Mesenchymal stem cell (in vitro differentiated cells and primary cell): ENCODE measurements around the gene PTPRN2.

ENCODE experiments used
- DNase-seq: peaks from one replicate; pipeline ENCODE4 v3.0.0-alpha.2; 2013
- H2AFZ ChIP-seq: one replicate; pipeline ENCODE4 v1.6.1; 2013; ENCODE audit warnings: low read depth, mild to moderate bottlenecking, control low read depth, inconsistent platforms, low read length, moderate library complexity
- H2AK5ac ChIP-seq: 2 replicates; pipeline ENCODE4 v1.6.1; 2013; ENCODE audit warnings: low read length, moderate library complexity, mild to moderate bottlenecking, inconsistent platforms; ENCODE audit not compliant: severe bottlenecking
- H2BK120ac ChIP-seq: one replicate; pipeline ENCODE4 v1.6.1; 2013; ENCODE audit warnings: low read depth, mild to moderate bottlenecking, inconsistent platforms, low read length, moderate library complexity
- H2BK12ac ChIP-seq, 2 experiments: one replicate each; pipeline ENCODE4 v1.6.1; 2013; ENCODE audit warnings: inconsistent platforms in 2 of 2, low read length in 2 of 2, mild to moderate bottlenecking in 2 of 2, moderate library complexity in 2 of 2, control low read depth in 1 of 2
- H2BK15ac ChIP-seq: one replicate; pipeline ENCODE4 v1.6.1; 2013; ENCODE audit warnings: mild to moderate bottlenecking, low read depth, inconsistent platforms; ENCODE audit not compliant: poor library complexity, severe bottlenecking
- H2BK5ac ChIP-seq: 2 replicates; pipeline ENCODE4 v1.6.1; 2013; ENCODE audit warnings: low read depth, mild to moderate bottlenecking, low read length, control low read depth, inconsistent platforms; ENCODE audit not compliant: poor library complexity, severe bottlenecking
- H3K14ac ChIP-seq, 2 experiments: one replicate each; pipeline ENCODE4 v1.6.1; 2013; ENCODE audit warnings: inconsistent platforms in 2 of 2, low read length in 2 of 2, control low read depth in 1 of 2, mild to moderate bottlenecking in 1 of 2, moderate library complexity in 1 of 2
- H3K18ac ChIP-seq, 2 experiments: one replicate each; pipeline ENCODE4 v1.6.1; 2013; ENCODE audit warnings: inconsistent platforms in 2 of 2, low read length in 2 of 2, control low read depth in 1 of 2, low read depth in 1 of 2, mild to moderate bottlenecking in 1 of 2
- H3K23ac ChIP-seq, 2 experiments: one replicate each; pipeline ENCODE4 v1.6.1; 2013; ENCODE audit warnings: inconsistent platforms in 2 of 2, low read length in 2 of 2, mild to moderate bottlenecking in 2 of 2, moderate library complexity in 2 of 2, control low read depth in 1 of 2
- H3K27ac ChIP-seq: 2 replicates; pipeline ENCODE4 v1.5.1; 2013; ENCODE audit warnings: mild to moderate bottlenecking, moderate library complexity, low read length, control low read depth, inconsistent platforms; ENCODE audit not compliant: poor library complexity, severe bottlenecking
- H3K27me3 ChIP-seq, 2 experiments: 2 replicates each; pipeline versions ENCODE4 v1.6.1 to v1.7.0; 2013; ENCODE audit warnings: low read length in 2 of 2, mild to moderate bottlenecking in 2 of 2, moderate library complexity in 2 of 2, control low read depth in 1 of 2, inconsistent platforms in 1 of 2; ENCODE audit not compliant: control insufficient read depth in 1 of 2, insufficient read depth in 1 of 2
- H3K36me3 ChIP-seq, 2 experiments: 2 replicates each; pipeline versions ENCODE4 v1.6.1 to v1.7.0; 2013; ENCODE audit warnings: low read length in 2 of 2, control low read depth in 1 of 2, inconsistent platforms in 1 of 2, low read depth in 1 of 2, mild to moderate bottlenecking in 1 of 2; ENCODE audit not compliant: insufficient read depth in 2 of 2, control insufficient read depth in 1 of 2
- H3K4ac ChIP-seq, 2 experiments: one replicate each; pipeline ENCODE4 v1.6.1; 2013; ENCODE audit warnings: inconsistent platforms in 2 of 2, low read length in 2 of 2, mild to moderate bottlenecking in 2 of 2, moderate library complexity in 2 of 2, control low read depth in 1 of 2, low read depth in 1 of 2
- H3K4me1 ChIP-seq: 2 replicates; pipeline ENCODE4 v1.6.1; 2013; ENCODE audit warnings: low read depth, low read length, control low read depth; ENCODE audit not compliant: control insufficient read depth, insufficient read depth
- H3K4me2 ChIP-seq: 2 replicates; pipeline ENCODE4 v1.6.1; 2013; ENCODE audit warnings: low read length, mild to moderate bottlenecking, inconsistent platforms; ENCODE audit not compliant: poor library complexity, severe bottlenecking
- H3K4me3 ChIP-seq, 2 experiments: 2 replicates each; pipeline versions ENCODE4 v1.5.1 to v1.7.0; 2013; ENCODE audit warnings: low read length in 2 of 2, mild to moderate bottlenecking in 2 of 2, control low read depth in 1 of 2, low read depth in 1 of 2; ENCODE audit not compliant: insufficient read depth in 1 of 2
- H3K79me1 ChIP-seq: replicated peaks from 2 replicates; pipeline ENCODE4 v1.6.1; 2013; ENCODE audit warnings: mild to moderate bottlenecking, control low read depth, low read length, inconsistent platforms; ENCODE audit not compliant: poor library complexity, severe bottlenecking
- H3K9ac ChIP-seq: 2 replicates; pipeline ENCODE4 v1.7.0; 2013; ENCODE audit warnings: mild to moderate bottlenecking, low read length, moderate library complexity
- H3K9me3 ChIP-seq: 2 replicates; pipeline ENCODE4 v1.7.0; 2013; ENCODE audit warnings: mild to moderate bottlenecking, low read length; ENCODE audit not compliant: control insufficient read depth
- H4K8ac ChIP-seq: one replicate; pipeline ENCODE4 v1.6.1; 2013; ENCODE audit warnings: inconsistent platforms, mild to moderate bottlenecking, low read length, moderate library complexity
- H4K91ac ChIP-seq: one replicate; pipeline ENCODE4 v1.6.1; 2013; ENCODE audit warnings: mild to moderate bottlenecking, low read length, inconsistent platforms
- WGBS: methylation state at CpG from one replicate; pipeline ENCODE4 v1.1.7; 2013; ENCODE audit warnings: mixed read lengths; 5-methylcytosine and 5-hydroxymethylcytosine counted together

Gene PTPRN2

GRCh38 chr7:157682064-157682945, 905.3 kb downstream of the PTPRN2 start:
- H2AK5ac ChIP-seq: no peak overlapping the region
- H3K79me1 ChIP-seq: no peaks in the 10 kb centered on the region
- H4K8ac ChIP-seq: no peak overlapping the region
- H3K9me3 ChIP-seq: no peaks in the 10 kb centered on the region
- no peak overlapping the region for H2BK12ac ChIP-seq
- H3K9ac ChIP-seq: no peak overlapping the region
- H3K4me3 ChIP-seq: no peak overlapping the region
- H2BK15ac ChIP-seq: no peak overlapping the region
- H3K23ac ChIP-seq: no peak overlapping the region
- no peak overlapping the region for H3K4me2 ChIP-seq
- H3K14ac ChIP-seq: no peak overlapping the region
- H3K4me1 ChIP-seq: peaks cover 8% of the 10 kb centered on the region
- no peak overlapping the region for H2BK5ac ChIP-seq
- no peak for DNase-seq
- H2AFZ ChIP-seq: no peak overlapping the region
- H3K27ac ChIP-seq: no peak overlapping the region
- 43% methylated on average over 25 of the region's 28 CpGs for WGBS
- H2BK120ac ChIP-seq: no peak overlapping the region
- H3K36me3 ChIP-seq: peaks cover 0 to 5% of the 10 kb centered on the region in 2 experiments
- H3K4ac ChIP-seq: no peak overlapping the region
- H3K18ac ChIP-seq: no peak overlapping the region
- H4K91ac ChIP-seq: no peak overlapping the region
- peaks cover 71 to 84% of the 10 kb centered on the region in 2 experiments for H3K27me3 ChIP-seq

GRCh38 chr7:157679607-157680006, 908.0 kb downstream of the PTPRN2 start:
- Histone ChIP-seq H3K27me3 (peaks cover 53 to 64% of the 10 kb centered on the region in 2 experiments), H3K18ac (no peak overlapping the region), H2BK120ac (no peak overlapping the region), H3K4me3 (no peak overlapping the region), H3K14ac (no peak overlapping the region), H4K8ac (no peak overlapping the region), H2BK5ac (no peak overlapping the region), H2AFZ (no peak overlapping the region), H3K4me1 (peaks cover 1% of the 10 kb centered on the region), H2BK12ac (no peak overlapping the region), H2BK15ac (no peak overlapping the region), H3K27ac (no peak overlapping the region), H3K36me3 (no peaks in the 10 kb centered on the region), H3K9ac (no peak overlapping the region), H3K4ac (no peak overlapping the region), H3K23ac (no peak overlapping the region), H3K79me1 (no peaks in the 10 kb centered on the region), H2AK5ac (no peak overlapping the region), H4K91ac (no peak overlapping the region), H3K9me3 (no peaks in the 10 kb centered on the region), H3K4me2 (no peak overlapping the region)
- 23% methylated on average over 9 of the region's 9 CpGs for WGBS
- DNase-seq: no peak

- H3K18ac ChIP-seq: no peak overlapping the region
- no peak overlapping the region for H3K27ac ChIP-seq
- no peak overlapping the region for H2AFZ ChIP-seq
- no peak overlapping the region for H3K23ac ChIP-seq
- H2AK5ac ChIP-seq: no peak overlapping the region
- no peak overlapping the region for H2BK15ac ChIP-seq
- no peak overlapping the region for H2BK120ac ChIP-seq
- H2BK5ac ChIP-seq: no peak overlapping the region
- whole genome bisulfite sequencing: 5% methylated on average over 9 of the region's 9 CpGs
- no peak overlapping the region for H4K8ac ChIP-seq
- no peak overlapping the region for H3K9ac ChIP-seq
- H3K9me3 ChIP-seq: no peaks in the 10 kb centered on the region
- H4K91ac ChIP-seq: no peak overlapping the region
- no peak overlapping the region for H3K4me2 ChIP-seq
- H3K4ac ChIP-seq: no peak overlapping the region
- H3K14ac ChIP-seq: no peak overlapping the region
- no peaks in the 10 kb centered on the region for H3K4me1 ChIP-seq
- H3K36me3 ChIP-seq: no peaks in the 10 kb centered on the region
- DNase-seq: no peak
- no peak overlapping the region for H2BK12ac ChIP-seq
- peaks cover 46 to 63% of the 10 kb centered on the region in 2 experiments for H3K27me3 ChIP-seq
- H3K79me1 ChIP-seq: no peaks in the 10 kb centered on the region
- H3K4me3 ChIP-seq: no peak overlapping the region
Observed at GRCh38 chr7:157678501-157678900, 909.1 kb downstream of the PTPRN2 start.

GRCh38 chr7:157676456-157677255, 911.0 kb downstream of the PTPRN2 start:
- Histone ChIP-seq H4K91ac (no peak overlapping the region), H3K18ac (no peak overlapping the region), H3K4me1 (no peaks in the 10 kb centered on the region), H3K79me1 (no peaks in the 10 kb centered on the region), H2BK12ac (no peak overlapping the region), H3K4me2 (no peak overlapping the region), H2BK120ac (no peak overlapping the region), H3K27ac (no peak overlapping the region), H3K23ac (no peak overlapping the region), H3K9ac (no peak overlapping the region), H2BK5ac (no peak overlapping the region), H4K8ac (no peak overlapping the region), H2AFZ (no peak overlapping the region), H3K14ac (no peak overlapping the region), H3K4ac (no peak overlapping the region), H3K27me3 (peaks cover 28 to 48% of the 10 kb centered on the region in 2 experiments), H3K36me3 (no peaks in the 10 kb centered on the region), H3K9me3 (no peaks in the 10 kb centered on the region), H3K4me3 (no peak overlapping the region), H2BK15ac (no peak overlapping the region), H2AK5ac (no peak overlapping the region)
- WGBS: 67% methylated on average over 19 of the region's 19 CpGs
- no peak for DNase-seq
